Brain microvascular endothelial cell (primary cell): ENCODE data around the gene EBLN2.
A peak's percentile ranks its signal among the peaks of the same experiment; 100 is the strongest.

Experiments used
- DNase-seq: peaks from one replicate; pipeline ENCODE4 v3.0.0-alpha.2; 2020
- H3K27ac ChIP-seq: fragments of 250-450 bp; sonication (Bioruptor Pico); 2 replicates; pipeline ENCODE4 v1.5.1; 2020; ENCODE audit warnings: mild to moderate bottlenecking, moderate library complexity
- H3K27me3 ChIP-seq: fragments of 250-450 bp; sonication (Bioruptor Pico); replicated peaks from 2 replicates; pipeline ENCODE4 v1.5.1; 2020; ENCODE audit warnings: mild to moderate bottlenecking
- H3K36me3 ChIP-seq: fragments of 250-450 bp; sonication (Bioruptor Pico); replicated peaks from 2 replicates; pipeline ENCODE4 v1.5.1; 2020; ENCODE audit warnings: mild to moderate bottlenecking
- H3K4me3 ChIP-seq: 2 replicates; pipeline ENCODE4 v1.5.1; 2011; ENCODE audit warnings: low read depth, mild to moderate bottlenecking, control low read depth, low read length, moderate library complexity
- CTCF ChIP-seq: IDR thresholded peaks from 2 replicates; pipeline ENCODE4 v1.5.1; 2011; ENCODE audit warnings: low read depth, mild to moderate bottlenecking, moderate library complexity, low read length, control low read depth, inconsistent platforms; ENCODE audit errors: missing control alignments
- in situ Hi-C: cut with HindIII; loops from 2 replicates; pipeline ENCODE4 v1.10.0; 2017; ENCODE audit warnings: low sequenced_read_pairs, low pct_ligation_motif_present

The EBLN2 gene

GRCh38 chr3:73026111-73026759, 35.2 kb upstream of the EBLN2 start:
- no peak for DNase-seq
- Histone ChIP-seq H3K27ac (no peak overlapping the region), H3K27me3 (no peaks in the 10 kb centered on the region), H3K36me3 (no peaks in the 10 kb centered on the region), H3K4me3 (no peak overlapping the region)
- in situ Hi-C loops: no loop called here
- TF ChIP-seq CTCF: no peak

- no peak for TF ChIP-seq CTCF
- DNase-seq: no peak
- no peak overlapping the region for H3K27ac ChIP-seq
- no peak overlapping the region for H3K4me3 ChIP-seq
- in situ Hi-C loops: no loop called here
- H3K27me3 ChIP-seq: no peaks in the 10 kb centered on the region
- H3K36me3 ChIP-seq: no peaks in the 10 kb centered on the region
These were observed 34.7 kb upstream of the EBLN2 start for GRCh38 chr3:73026760-73027113.

- H3K27me3 ChIP-seq: no peaks in the 10 kb centered on the region
- H3K4me3 ChIP-seq: no peak overlapping the region
- DNase-seq: peak; percentile 10
- TF ChIP-seq CTCF: no peak
- peak overlapping the region; percentile 81 for H3K27ac ChIP-seq
- no peaks in the 10 kb centered on the region for H3K36me3 ChIP-seq
- in situ Hi-C loops: no loop called here
These were observed 32.7 kb upstream of the EBLN2 start for GRCh38 chr3:73028803-73029202.

- peak; percentile 91 for DNase-seq
These were observed 32.1 kb upstream of the EBLN2 start for GRCh38 chr3:73029321-73029796.

GRCh38 chr3:73030073-73030597, 31.3 kb upstream of the EBLN2 start:
- Histone ChIP-seq H3K27me3 (no peaks in the 10 kb centered on the region), H3K36me3 (no peaks in the 10 kb centered on the region), H3K4me3 (no peak overlapping the region), H3K27ac (peak overlapping the region; percentile 81)
- no peak for TF ChIP-seq CTCF
- no peak for DNase-seq
- in situ Hi-C loops: no loop called here

More at GRCh38 chr3:73029321-73029796, 32.1 kb upstream of the EBLN2 start:
- Histone ChIP-seq H3K36me3 (no peaks in the 10 kb centered on the region), H3K27ac (peak overlapping the region; percentile 81), H3K27me3 (no peaks in the 10 kb centered on the region), H3K4me3 (no peak overlapping the region)
- no peak for TF ChIP-seq CTCF
- in situ Hi-C loops: no loop called here
